Trophoblast cell (in vitro differentiated cells and primary cell): ENCODE measurements around the gene ABCC4.

Experiments
- DNase-seq, 2 donors: peaks; one replicate each; pipeline ENCODE4 v3.0.0-alpha.2; 2016
- H2AFZ ChIP-seq: 2 replicates; pipeline ENCODE4 v1.6.1; 2013; ENCODE audit warnings: low read length, moderate library complexity, mild to moderate bottlenecking; ENCODE audit not compliant: insufficient read depth, poor library complexity
- H2AK5ac ChIP-seq: 2 replicates; pipeline ENCODE4 v1.6.1; 2013; ENCODE audit warnings: mild to moderate bottlenecking, low read length
- H2BK120ac ChIP-seq: 2 replicates; pipeline ENCODE4 v1.6.1; 2013; ENCODE audit warnings: low read length, mild to moderate bottlenecking, moderate library complexity; ENCODE audit not compliant: insufficient read depth, poor library complexity
- H2BK12ac ChIP-seq: 2 replicates; pipeline ENCODE4 v1.6.1; 2013; ENCODE audit warnings: mild to moderate bottlenecking, low read length, moderate library complexity
- H2BK5ac ChIP-seq: 2 replicates; pipeline ENCODE4 v1.6.1; 2013; ENCODE audit warnings: low read length, low read depth, moderate library complexity, mild to moderate bottlenecking; ENCODE audit not compliant: poor library complexity
- H3K14ac ChIP-seq: 2 replicates; pipeline ENCODE4 v1.6.1; 2013; ENCODE audit warnings: mild to moderate bottlenecking, low read length
- H3K18ac ChIP-seq: 2 replicates; pipeline ENCODE4 v1.6.1; 2013; ENCODE audit warnings: mild to moderate bottlenecking, low read length
- H3K23ac ChIP-seq: 2 replicates; pipeline ENCODE4 v1.6.1; 2013; ENCODE audit warnings: low read length
- H3K27ac ChIP-seq: 2 replicates; pipeline ENCODE4 v1.5.1; 2013; ENCODE audit warnings: low read depth, mild to moderate bottlenecking, inconsistent platforms, low read length, moderate library complexity
- H3K27me3 ChIP-seq: 2 replicates; pipeline ENCODE4 v1.6.1; 2013; ENCODE audit warnings: inconsistent platforms, mild to moderate bottlenecking, low read length, moderate library complexity; ENCODE audit not compliant: insufficient read depth
- H3K36me3 ChIP-seq, 2 experiments: 1 replicate in 1 of 2; 2 replicates in 1 of 2; pipeline ENCODE4 v1.6.1; 2013; ENCODE audit warnings: low read length in 2 of 2, mild to moderate bottlenecking in 2 of 2, moderate library complexity in 1 of 2; ENCODE audit not compliant: insufficient read depth in 2 of 2, control insufficient read depth in 1 of 2
- H3K4ac ChIP-seq: 2 replicates; pipeline ENCODE4 v1.6.1; 2013; ENCODE audit warnings: low read depth, mild to moderate bottlenecking, low read length, moderate library complexity
- H3K4me1 ChIP-seq, 2 experiments: 1 replicate in 1 of 2; 2 replicates in 1 of 2; pipeline ENCODE4 v1.6.1; 2013; ENCODE audit warnings: low read length in 2 of 2, mild to moderate bottlenecking in 2 of 2, moderate library complexity in 1 of 2; ENCODE audit not compliant: insufficient read depth in 2 of 2, control insufficient read depth in 1 of 2
- H3K4me2 ChIP-seq: 2 replicates; pipeline ENCODE4 v1.6.1; 2013; ENCODE audit warnings: inconsistent platforms, mild to moderate bottlenecking, low read length, moderate library complexity
- H3K4me3 ChIP-seq: 2 replicates; pipeline ENCODE4 v1.5.1; 2013; ENCODE audit warnings: mild to moderate bottlenecking, low read depth, low read length, inconsistent platforms
- H3K79me1 ChIP-seq: one replicate; pipeline ENCODE4 v1.6.1; 2013; ENCODE audit warnings: low read length
- H3K79me2 ChIP-seq: 2 replicates; pipeline ENCODE4 v1.6.1; 2013; ENCODE audit warnings: low read length, mild to moderate bottlenecking; ENCODE audit not compliant: control insufficient read depth, insufficient read depth, poor library complexity
- H3K9ac ChIP-seq: 2 replicates; pipeline ENCODE4 v1.6.1; 2013; ENCODE audit warnings: mild to moderate bottlenecking, low read length
- H3K9me3 ChIP-seq: 2 replicates; pipeline ENCODE4 v1.6.1; 2013; ENCODE audit warnings: low read depth, mild to moderate bottlenecking, control low read depth, inconsistent platforms, low read length; ENCODE audit not compliant: insufficient read depth
- H4K12ac ChIP-seq: 2 replicates; pipeline ENCODE4 v1.6.1; 2013; ENCODE audit warnings: low read depth, mild to moderate bottlenecking, low read length, moderate library complexity
- H4K8ac ChIP-seq: 2 replicates; pipeline ENCODE4 v1.6.1; 2013; ENCODE audit warnings: low read depth, mild to moderate bottlenecking, low read length, moderate library complexity
- H4K91ac ChIP-seq: one replicate; pipeline ENCODE4 v1.6.1; 2013; ENCODE audit warnings: low read depth, mild to moderate bottlenecking, low read length, moderate library complexity
- WGBS: extraction: QIAGEN DNeasy Blood & Tissue Kit; methylation state at CpG from one replicate; pipeline ENCODE4 v1.1.7; 2013; ENCODE audit warnings: missing lambda C conversion rate; ENCODE audit not compliant: insufficient read length, insufficient coverage; ENCODE audit errors: extremely low coverage; 5-methylcytosine and 5-hydroxymethylcytosine counted together

The ABCC4 gene

GRCh38 chr13:95184317-95184716 is 116.9 kb downstream of the ABCC4 start:
- Histone ChIP-seq H2BK5ac (no peak overlapping the region), H4K12ac (no peak overlapping the region), H2AFZ (no peak overlapping the region), H3K27me3 (no peaks in the 10 kb centered on the region), H3K23ac (no peak overlapping the region), H3K36me3 (no peaks in the 10 kb centered on the region), H3K9me3 (no peaks in the 10 kb centered on the region), H3K4me2 (no peak overlapping the region), H2BK120ac (no peak overlapping the region), H3K9ac (no peak overlapping the region), H4K91ac (no peak overlapping the region), H4K8ac (no peak overlapping the region), H3K18ac (no peak overlapping the region), H3K79me2 (no peaks in the 10 kb centered on the region), H3K4ac (no peak overlapping the region), H3K27ac (no peak overlapping the region), H3K14ac (no peak overlapping the region), H2BK12ac (no peak overlapping the region), H3K79me1 (no peaks in the 10 kb centered on the region), H3K4me1 (no peaks in the 10 kb centered on the region), H2AK5ac (no peak overlapping the region), H3K4me3 (no peak overlapping the region)
- DNase-seq = no peak

GRCh38 chr13:95182570-95183265 is 118.5 kb downstream of the ABCC4 start:
- Histone ChIP-seq H3K4me2 (no peak overlapping the region), H3K36me3 (no peaks in the 10 kb centered on the region), H3K4me3 (no peak overlapping the region), H2AFZ (no peak overlapping the region), H3K14ac (no peak overlapping the region), H2BK5ac (no peak overlapping the region), H2BK12ac (no peak overlapping the region), H3K79me2 (no peaks in the 10 kb centered on the region), H3K9me3 (no peaks in the 10 kb centered on the region), H4K8ac (no peak overlapping the region), H3K27ac (no peak overlapping the region), H3K18ac (no peak overlapping the region), H3K9ac (no peak overlapping the region), H4K91ac (no peak overlapping the region), H3K4ac (no peak overlapping the region), H3K79me1 (no peaks in the 10 kb centered on the region), H4K12ac (no peak overlapping the region), H2BK120ac (no peak overlapping the region), H3K23ac (no peak overlapping the region), H3K4me1 (no peaks in the 10 kb centered on the region), H2AK5ac (no peak overlapping the region), H3K27me3 (no peaks in the 10 kb centered on the region)
- WGBS = no CpG with 5 or more reads among the region's 5 CpGs
- no peak for DNase-seq

- no peaks in the 10 kb centered on the region for H3K27me3 ChIP-seq
- no peak overlapping the region for H3K4me2 ChIP-seq
- WGBS = no CpG with 5 or more reads among the region's 2 CpGs
- no peak overlapping the region for H4K91ac ChIP-seq
- H2BK12ac ChIP-seq = no peak overlapping the region
- no peak for DNase-seq
- no peak overlapping the region for H2BK120ac ChIP-seq
- no peak overlapping the region for H3K9ac ChIP-seq
- no peaks in the 10 kb centered on the region for H3K9me3 ChIP-seq
- no peak overlapping the region for H3K18ac ChIP-seq
- H2AFZ ChIP-seq = no peak overlapping the region
- no peak overlapping the region for H3K4ac ChIP-seq
- H3K14ac ChIP-seq = no peak overlapping the region
- H3K23ac ChIP-seq = no peak overlapping the region
- no peak overlapping the region for H4K12ac ChIP-seq
- H3K79me2 ChIP-seq = no peaks in the 10 kb centered on the region
- H3K79me1 ChIP-seq = no peaks in the 10 kb centered on the region
- no peak overlapping the region for H2AK5ac ChIP-seq
- H4K8ac ChIP-seq = no peak overlapping the region
- no peak overlapping the region for H3K27ac ChIP-seq
- no peak overlapping the region for H2BK5ac ChIP-seq
- H3K4me1 ChIP-seq = no peaks in the 10 kb centered on the region
- no peak overlapping the region for H3K4me3 ChIP-seq
- no peaks in the 10 kb centered on the region for H3K36me3 ChIP-seq
Observed at GRCh38 chr13:95181586-95181985, 119.7 kb downstream of the ABCC4 start.

GRCh38 chr13:95180513-95181245 is 120.6 kb downstream of the ABCC4 start:
- H3K9me3 ChIP-seq = no peaks in the 10 kb centered on the region
- no CpG with 5 or more reads among the region's 5 CpGs for WGBS
- no peak overlapping the region for H2BK120ac ChIP-seq
- H2BK12ac ChIP-seq = no peak overlapping the region
- H3K4me3 ChIP-seq = no peak overlapping the region
- H3K4ac ChIP-seq = no peak overlapping the region
- no peak overlapping the region for H2AFZ ChIP-seq
- H4K12ac ChIP-seq = no peak overlapping the region
- H3K27me3 ChIP-seq = no peaks in the 10 kb centered on the region
- H3K36me3 ChIP-seq = no peaks in the 10 kb centered on the region
- no peak for DNase-seq
- H3K79me2 ChIP-seq = no peaks in the 10 kb centered on the region
- no peaks in the 10 kb centered on the region for H3K4me1 ChIP-seq
- no peak overlapping the region for H3K18ac ChIP-seq
- no peak overlapping the region for H4K91ac ChIP-seq
- H3K23ac ChIP-seq = no peak overlapping the region
- no peak overlapping the region for H3K9ac ChIP-seq
- no peak overlapping the region for H2AK5ac ChIP-seq
- no peak overlapping the region for H4K8ac ChIP-seq
- no peaks in the 10 kb centered on the region for H3K79me1 ChIP-seq
- H3K4me2 ChIP-seq = no peak overlapping the region
- no peak overlapping the region for H3K14ac ChIP-seq
- no peak overlapping the region for H2BK5ac ChIP-seq
- no peak overlapping the region for H3K27ac ChIP-seq
